Measurements from ENCODE around the gene PSMB1. TPM values are rescaled to one million over a fixed set of nuclear protein-coding genes. Genes with fewer than 3 reads are reported as not detected.

The PSMB1 gene
- total and polyA plus RNA-seq, 9 of the 15 experiments (the other 6 are each of a cell fraction or from before 2014, with no cell fraction given): 447 to 2,953 (median 884) TPM

DNA sequence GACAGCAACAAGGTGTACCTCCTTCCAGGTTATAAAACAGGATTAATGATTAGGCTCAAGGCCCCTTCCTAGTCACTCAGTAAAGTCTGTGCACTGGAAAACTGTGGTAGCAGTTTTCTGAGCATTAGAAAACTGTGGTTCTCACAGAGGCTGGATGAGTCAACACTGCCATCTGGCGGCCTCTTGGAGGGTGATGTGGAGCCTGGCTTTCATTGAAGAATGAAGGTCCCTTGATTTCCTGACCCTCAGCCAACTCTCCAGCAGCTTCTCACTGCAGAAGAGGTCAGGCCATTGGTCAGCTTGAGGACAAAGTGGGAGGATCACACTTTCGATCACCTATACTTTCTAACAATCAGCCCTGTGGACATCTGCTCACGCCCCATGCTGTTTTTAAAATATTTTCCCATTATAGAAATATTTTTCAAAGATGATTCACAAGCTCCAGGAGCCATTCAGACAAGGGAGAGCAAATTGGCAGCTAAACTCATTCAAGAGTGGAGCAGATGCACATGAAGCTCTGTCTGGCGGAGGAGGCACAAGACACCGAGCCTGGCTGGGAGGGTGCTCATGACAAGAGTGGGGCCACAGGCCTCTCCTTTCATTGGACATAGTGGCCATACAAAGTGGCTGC lies 23.2 kb downstream of the PSMB1 start (continued):
- TF ChIP-seq MXI1 (IDR thresholded peaks at IDR 0.05; ENCODE audit: low read depth, low read length): no peak
- TF ChIP-seq STAG1 (CRISPR knock-in tag; IDR thresholded peaks at IDR 0.05; ENCODE audit: borderline replicate concordance): peak; percentile 83; the same call in 1 of the 2 replicates
- TF ChIP-seq, protein P1, sequence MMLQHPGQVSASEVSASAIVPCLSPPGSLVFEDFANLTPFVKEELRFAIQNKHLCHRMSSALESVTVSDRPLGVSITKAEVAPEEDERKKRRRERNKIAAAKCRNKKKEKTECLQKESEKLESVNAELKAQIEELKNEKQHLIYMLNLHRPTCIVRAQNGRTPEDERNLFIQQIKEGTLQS (IDR thresholded peaks at IDR 0.05): no peak
- TF ChIP-seq, protein P1 (CRISPR knock-in tag; conservative IDR thresholded peaks at IDR 0.05): no peak
- TF ChIP-seq SRF (CRISPR knock-in tag; IDR thresholded peaks at IDR 0.05): no peak
- TF ChIP-seq FOXM1 (IDR thresholded peaks at IDR 0.05; ENCODE audit: low read depth): no peak
- TF ChIP-seq FOXM1 (CRISPR knock-in tag; IDR thresholded peaks at IDR 0.05; ENCODE audit: low read depth): no peak
- TF ChIP-seq FIP1L1 (IDR thresholded peaks at IDR 0.05; ENCODE audit: low read depth, low read length, poor library complexity, severe bottlenecking): no peak
- no peak for TF ChIP-seq GATAD2A (IDR thresholded peaks at IDR 0.05)
- TF ChIP-seq NEUROD1 (IDR thresholded peaks at IDR 0.05; ENCODE audit: borderline replicate concordance, low read depth, low read length, partially characterized antibody): peak; percentile 30
- TF ChIP-seq SMAD4 (CRISPR knock-in tag; conservative IDR thresholded peaks at IDR 0.05): no peak
- TF ChIP-seq MYNN (IDR thresholded peaks at IDR 0.05): no peak
- no peak for TF ChIP-seq MYNN (CRISPR knock-in tag; IDR thresholded peaks at IDR 0.05)
- TF ChIP-seq GATAD2B (IDR thresholded peaks at IDR 0.05; ENCODE audit: borderline replicate concordance): no peak
- TF ChIP-seq, protein P2, sequence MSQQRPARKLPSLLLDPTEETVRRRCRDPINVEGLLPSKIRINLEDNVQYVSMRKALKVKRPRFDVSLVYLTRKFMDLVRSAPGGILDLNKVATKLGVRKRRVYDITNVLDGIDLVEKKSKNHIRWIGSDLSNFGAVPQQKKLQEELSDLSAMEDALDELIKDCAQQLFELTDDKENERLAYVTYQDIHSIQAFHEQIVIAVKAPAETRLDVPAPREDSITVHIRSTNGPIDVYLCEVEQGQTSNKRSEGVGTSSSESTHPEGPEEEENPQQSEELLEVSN (IDR thresholded peaks at IDR 0.05; ENCODE audit: borderline replicate concordance in 1 of 2, extremely low read depth in 1 of 2, insufficient read depth in 1 of 2, insufficient read length in 1 of 2, low read depth in 1 of 2, low read length in 1 of 2, poor library complexity in 1 of 2, severe bottlenecking in 1 of 2): no peak
- no peak for TF ChIP-seq SMARCC2 (IDR thresholded peaks at IDR 0.05; ENCODE audit: low read depth)
- TF ChIP-seq ZNF175 (CRISPR knock-in tag; IDR thresholded peaks at IDR 0.05; ENCODE audit: low read depth): no peak
- no peak for TF ChIP-seq TAF9B (IDR thresholded peaks at IDR 0.05; ENCODE audit: partially characterized antibody)
- TF ChIP-seq TAF7 (tag; IDR thresholded peaks at IDR 0.05): no peak
- TF ChIP-seq, protein P3, sequence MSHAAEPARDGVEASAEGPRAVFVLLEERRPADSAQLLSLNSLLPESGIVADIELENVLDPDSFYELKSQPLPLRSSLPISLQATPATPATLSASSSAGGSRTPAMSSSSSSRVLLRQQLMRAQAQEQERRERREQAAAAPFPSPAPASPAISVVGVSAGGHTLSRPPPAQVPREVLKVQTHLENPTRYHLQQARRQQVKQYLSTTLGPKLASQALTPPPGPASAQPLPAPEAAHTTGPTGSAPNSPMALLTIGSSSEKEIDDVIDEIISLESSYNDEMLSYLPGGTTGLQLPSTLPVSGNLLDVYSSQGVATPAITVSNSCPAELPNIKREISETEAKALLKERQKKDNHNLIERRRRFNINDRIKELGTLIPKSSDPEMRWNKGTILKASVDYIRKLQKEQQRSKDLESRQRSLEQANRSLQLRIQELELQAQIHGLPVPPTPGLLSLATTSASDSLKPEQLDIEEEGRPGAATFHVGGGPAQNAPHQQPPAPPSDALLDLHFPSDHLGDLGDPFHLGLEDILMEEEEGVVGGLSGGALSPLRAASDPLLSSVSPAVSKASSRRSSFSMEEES (CRISPR knock-in tag; IDR thresholded peaks at IDR 0.05): no peak
- TF ChIP-seq EP400 (IDR thresholded peaks at IDR 0.05): no peak

Measured in K562 (cell line).